HepG2 (cell line): Measurements from ENCODE around the gene ZNF20. TPM values are rescaled to one million over a fixed set of nuclear protein-coding genes. Genes with fewer than 3 reads are reported as not detected.
A peak's percentile ranks its signal among the peaks of the same experiment; 100 is the strongest.

Experiments used
- ATF7-NPFF ChIP-seq: sonication (generic); formaldehyde crosslinking; IDR thresholded peaks from 2 replicates; pipeline ENCODE4 v1.8.1; 2023; ENCODE audit warnings: mild to moderate bottlenecking, low read depth, missing genetic modification reagents, moderate library complexity
- BCL6 ChIP-seq: IDR thresholded peaks from 2 replicates; pipeline ENCODE4 v1.6.1; 2016; ENCODE audit warnings: missing genetic modification reagents, missing compliant biosample characterization
- CAMTA2 ChIP-seq: sonication (generic); formaldehyde crosslinking; IDR thresholded peaks from 2 replicates; pipeline ENCODE4 v1.4.0; 2020; ENCODE audit warnings: mild to moderate bottlenecking, missing genetic modification reagents, borderline replicate concordance
- CEBPB ChIP-seq: IDR thresholded peaks from 2 replicates; pipeline ENCODE4 v1.6.1; 2011; ENCODE audit warnings: low read depth, low read length, improper control_type of control experiment, borderline replicate concordance
- ELF1 ChIP-seq: sonication (generic); formaldehyde crosslinking; IDR thresholded peaks from 2 replicates; pipeline ENCODE4 v1.4.0; 2020; ENCODE audit warnings: missing genetic modification reagents
- GABPA ChIP-seq, 2 experiments: IDR thresholded peaks; 2 replicates each; pipeline ENCODE4 v1.6.1; 2011 to 2016; ENCODE audit warnings: low read depth in 2 of 2, low read length in 1 of 2, missing biosample characterization in 1 of 2, missing genetic modification characterization in 1 of 2
- GLI4 ChIP-seq: sonication (generic); formaldehyde crosslinking; IDR thresholded peaks from 2 replicates; pipeline ENCODE4 v1.5.1; 2020; ENCODE audit warnings: missing genetic modification reagents, mild to moderate bottlenecking, moderate library complexity, borderline replicate concordance
- MIER2 ChIP-seq: IDR thresholded peaks from 2 replicates; pipeline ENCODE4 v1.6.1; 2016; ENCODE audit warnings: missing biosample characterization, missing genetic modification reagents
- MXI1 ChIP-seq: IDR thresholded peaks from 3 replicates; pipeline ENCODE4 v1.6.1; 2012; ENCODE audit warnings: low read depth, low read length, inconsistent platforms, borderline replicate concordance
- NFATC3 ChIP-seq: sonication (generic); formaldehyde crosslinking; IDR thresholded peaks from 2 replicates; pipeline ENCODE4 v1.5.1; 2020; ENCODE audit warnings: mild to moderate bottlenecking, missing genetic modification reagents
- NFKBIZ ChIP-seq: IDR thresholded peaks from 2 replicates; pipeline ENCODE4 v1.6.1; 2018; ENCODE audit warnings: missing genetic modification reagents, missing compliant biosample characterization
- POLR2G ChIP-seq: fragments of 200-400 bp; formaldehyde crosslinking; IDR thresholded peaks from 2 replicates; pipeline ENCODE4 v1.6.1; 2018; ENCODE audit warnings: mild to moderate bottlenecking, low read depth, low read length, moderate library complexity
- SMAD3 ChIP-seq: sonication (generic); formaldehyde crosslinking; IDR thresholded peaks from 2 replicates; pipeline ENCODE4 v1.4.0; 2020; ENCODE audit warnings: missing genetic modification reagents
- TOPORS ChIP-seq: sonication (generic); formaldehyde crosslinking; IDR thresholded peaks from 2 replicates; pipeline ENCODE4 v1.8.0; 2023; ENCODE audit warnings: mild to moderate bottlenecking, missing genetic modification reagents
- ZFX ChIP-seq: sonication (generic); formaldehyde crosslinking; IDR thresholded peaks from 2 replicates; pipeline ENCODE4 v1.4.0; 2020; ENCODE audit warnings: mild to moderate bottlenecking, low read depth, missing genetic modification reagents, moderate library complexity
- ZFY ChIP-seq: sonication (generic); formaldehyde crosslinking; IDR thresholded peaks from 2 replicates; pipeline ENCODE4 v1.4.0; 2020; ENCODE audit warnings: missing genetic modification reagents
- ZNF274 ChIP-seq: sonication (generic); formaldehyde crosslinking; IDR thresholded peaks from 2 replicates; pipeline ENCODE4 v1.5.1; 2020; ENCODE audit warnings: mild to moderate bottlenecking, missing genetic modification reagents
- ZNF564 ChIP-seq: sonication (generic); formaldehyde crosslinking; IDR thresholded peaks from 2 replicates; pipeline ENCODE4 v1.8.1; 2023; ENCODE audit warnings: mild to moderate bottlenecking, missing genetic modification reagents
- ZNF607 ChIP-seq: sonication (generic); formaldehyde crosslinking; IDR thresholded peaks from 2 replicates; pipeline ENCODE4 v1.5.1; 2020; ENCODE audit warnings: missing genetic modification reagents, mild to moderate bottlenecking, borderline replicate concordance
- ZNF768 ChIP-seq: sonication (generic); formaldehyde crosslinking; IDR thresholded peaks from 2 replicates; pipeline ENCODE4 v1.4.0; 2020; ENCODE audit warnings: missing genetic modification reagents
- ZNF878 ChIP-seq: sonication (generic); formaldehyde crosslinking; IDR thresholded peaks from 2 replicates; pipeline ENCODE4 v1.8.1; 2023; ENCODE audit warnings: mild to moderate bottlenecking, missing genetic modification reagents, moderate library complexity
- polyA plus RNA-seq, 8 experiments: library from polyadenylated mRNA; depleted of rRNA in 3 of 8; stranded (reverse) in 7 of 8; unstranded in 1 of 8; fragments of >200 nt; fragmentation: Illumina TruSeq in 4 of 8; extraction: Trizol in 4 of 8; gene quantifications; 2 replicates each; pipeline versions ENCODE4 v1.2.1 to v1.2.3, GENCODE V29; 2011 to 2016; ENCODE audit warnings: low read depth in 4 of 8, missing spikeins in 1 of 8, mixed read lengths in 1 of 8; ENCODE audit not compliant: insufficient read depth in 1 of 8
- total RNA-seq, 5 experiments: library from RNA; depleted of rRNA; stranded (reverse); fragments of >200 nt; fragmentation: Illumina TruSeq; extraction: Trizol; gene quantifications; 2 replicates each; pipeline ENCODE4 v1.2.3, GENCODE V29; 2016; ENCODE audit warnings: low read depth in 1 of 5
- TF ChIP-seq, protein P1 (sequence below): sonication (generic); formaldehyde crosslinking; IDR thresholded peaks from 2 replicates; pipeline ENCODE4 v1.5.1; 2020; ENCODE audit warnings: mild to moderate bottlenecking, missing genetic modification reagents, borderline replicate concordance
- TF ChIP-seq, protein P2 (sequence below): sonication (generic); formaldehyde crosslinking; IDR thresholded peaks from 2 replicates; pipeline ENCODE4 v1.4.0; 2020; ENCODE audit warnings: missing genetic modification reagents
- TF ChIP-seq, protein P3 (sequence below): IDR thresholded peaks from 2 replicates; pipeline ENCODE4 v1.6.1; 2016

Gene ZNF20
- total and polyA plus RNA-seq, 2 of the 13 experiments (the other 11 are each of a cell fraction or from before 2014, with no cell fraction given), result 1.6 to 8.0 TPM

DNA sequence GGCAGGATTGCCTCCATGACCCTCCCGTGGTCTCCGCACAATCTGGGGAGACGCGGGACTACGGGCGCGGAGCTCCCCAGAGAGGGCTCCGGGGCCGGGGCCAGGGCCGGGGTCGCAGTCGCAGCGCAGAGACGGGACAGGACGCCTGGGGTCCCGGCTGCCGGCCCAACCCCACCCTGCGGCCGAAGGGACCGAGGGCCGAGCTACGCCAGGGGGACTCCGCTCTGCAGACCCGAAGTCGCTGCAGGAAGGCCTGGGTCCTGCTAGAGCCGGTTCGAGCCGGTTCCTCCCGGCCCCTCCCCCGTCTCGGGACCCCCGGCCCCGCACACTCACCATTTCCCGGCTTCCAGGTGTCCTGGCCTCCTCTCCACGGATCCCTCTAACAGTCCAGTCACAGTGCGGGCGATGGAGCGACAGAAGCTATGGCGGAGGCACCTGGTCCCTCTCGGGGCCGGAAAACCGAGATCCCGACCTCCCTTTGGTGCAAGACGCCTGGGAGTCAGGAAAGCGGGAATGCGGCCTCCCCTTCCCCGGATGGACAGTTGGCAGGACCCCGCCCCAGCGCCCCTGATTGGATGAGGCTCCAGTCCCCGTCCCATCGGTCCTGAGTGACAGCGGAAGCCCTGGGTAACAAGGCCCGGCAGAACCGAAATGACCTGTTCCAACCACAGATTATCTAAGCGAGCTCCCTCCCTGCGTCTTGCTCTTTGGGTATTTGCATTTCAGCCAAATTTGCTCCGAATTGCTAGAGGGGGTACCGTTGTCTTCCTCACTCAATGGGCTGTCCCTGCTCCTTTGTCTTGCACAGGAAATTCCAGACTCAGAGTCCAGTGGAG, 16.3 kb upstream of the ZNF20 start, which contains the start of gene ZNF625 (continued):
- TF ChIP-seq, protein P1, sequence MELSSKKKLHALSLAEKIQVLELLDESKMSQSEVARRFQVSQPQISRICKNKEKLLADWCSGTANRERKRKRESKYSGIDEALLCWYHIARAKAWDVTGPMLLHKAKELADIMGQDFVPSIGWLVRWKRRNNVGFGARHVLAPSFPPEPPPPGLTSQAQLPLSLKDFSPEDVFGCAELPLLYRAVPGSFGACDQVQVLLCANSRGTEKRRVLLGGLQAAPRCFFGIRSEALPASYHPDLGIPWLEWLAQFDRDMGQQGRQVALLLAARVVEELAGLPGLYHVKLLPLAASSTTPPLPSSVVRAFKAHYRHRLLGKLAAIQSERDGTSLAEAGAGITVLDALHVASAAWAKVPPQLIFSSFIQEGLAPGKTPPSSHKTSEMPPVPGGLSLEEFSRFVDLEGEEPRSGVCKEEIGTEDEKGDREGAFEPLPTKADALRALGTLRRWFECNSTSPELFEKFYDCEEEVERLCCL (CRISPR knock-in tag), result peak; percentile 40; the same call in 1 of the 2 replicates
- no peak for TF ChIP-seq CEBPB
- peak; percentile 86 for TF ChIP-seq POLR2G
- TF ChIP-seq BCL6 (CRISPR knock-in tag), result no peak; the same call in 1 of the 2 replicates
- peak; percentile 45; the same call in 1 of the 2 replicates for TF ChIP-seq CAMTA2 (CRISPR knock-in tag)
- peak; percentile 72; the same call in 1 of the 2 replicates for TF ChIP-seq ZNF274 (CRISPR knock-in tag)
- no peak for TF ChIP-seq NFKBIZ (CRISPR knock-in tag)
- no peak for TF ChIP-seq MIER2
- TF ChIP-seq, protein P2, sequence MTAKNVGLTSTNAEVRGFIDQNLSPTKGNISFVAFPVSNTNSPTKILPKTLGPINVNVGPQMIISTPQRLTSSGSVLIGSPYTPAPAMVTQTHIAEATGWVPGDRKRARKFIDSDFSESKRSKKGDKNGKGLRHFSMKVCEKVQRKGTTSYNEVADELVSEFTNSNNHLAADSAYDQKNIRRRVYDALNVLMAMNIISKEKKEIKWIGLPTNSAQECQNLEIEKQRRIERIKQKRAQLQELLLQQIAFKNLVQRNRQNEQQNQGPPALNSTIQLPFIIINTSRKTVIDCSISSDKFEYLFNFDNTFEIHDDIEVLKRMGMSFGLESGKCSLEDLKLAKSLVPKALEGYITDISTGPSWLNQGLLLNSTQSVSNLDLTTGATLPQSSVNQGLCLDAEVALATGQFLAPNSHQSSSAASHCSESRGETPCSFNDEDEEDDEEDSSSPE (CRISPR knock-in tag), result peak; percentile 45; the same call in 1 of the 2 replicates
- TF ChIP-seq, protein P3, sequence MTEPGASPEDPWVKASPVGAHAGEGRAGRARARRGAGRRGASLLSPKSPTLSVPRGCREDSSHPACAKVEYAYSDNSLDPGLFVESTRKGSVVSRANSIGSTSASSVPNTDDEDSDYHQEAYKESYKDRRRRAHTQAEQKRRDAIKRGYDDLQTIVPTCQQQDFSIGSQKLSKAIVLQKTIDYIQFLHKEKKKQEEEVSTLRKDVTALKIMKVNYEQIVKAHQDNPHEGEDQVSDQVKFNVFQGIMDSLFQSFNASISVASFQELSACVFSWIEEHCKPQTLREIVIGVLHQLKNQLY (CRISPR knock-in tag), result no peak
- TF ChIP-seq ZNF564, result 0 out of 2 replicates have a peak, but pooled peaks have one; percentile 61
- no peak for TF ChIP-seq SMAD3 (CRISPR knock-in tag)
- TF ChIP-seq ELF1 (CRISPR knock-in tag), result peak; percentile 61; the same call in 1 of the 2 replicates
- TF ChIP-seq ZNF878 (CRISPR knock-in tag), result 0 out of 2 replicates have a peak, but pooled peaks have one; percentile 61
- TF ChIP-seq ATF7-NPFF, result peak; percentile 55; the same call in 1 of the 2 replicates
- peak; percentile 97 for TF ChIP-seq ZFX (CRISPR knock-in tag)
- TF ChIP-seq ZFY (CRISPR knock-in tag), result peak; percentile 84
- peak; percentile 55 for TF ChIP-seq ZNF607 (CRISPR knock-in tag)
- TF ChIP-seq TOPORS (CRISPR knock-in tag), result 0 out of 2 replicates have a peak, but pooled peaks have one; percentile 30
- peak; percentile 61; the same call in 1 of the 2 replicates for TF ChIP-seq GLI4
- peak; percentile 58 for TF ChIP-seq GABPA (IDR thresholded peaks at IDR 0.05; ENCODE audit: low read depth, low read length)
- TF ChIP-seq GABPA (CRISPR knock-in tag; IDR thresholded peaks at IDR 0.05; ENCODE audit: low read depth), result peak; percentile 83
- peak; percentile 63; the same call in 1 of the 3 replicates for TF ChIP-seq MXI1
- peak; percentile 20; the same call in 1 of the 2 replicates for TF ChIP-seq ZNF768 (CRISPR knock-in tag)
- TF ChIP-seq NFATC3 (CRISPR knock-in tag), result no peak
